Small intestine (tissue), 7 donors: ENCODE data around the gene NET1. TPM values are rescaled to one million over a fixed set of nuclear protein-coding genes. Genes with fewer than 3 reads are reported as not detected.

Experiments used
- DNase-seq, 2 donors: peaks; one replicate each; pipeline versions ENCODE4 v3.0.0 to v3.0.0-alpha.2; 2013
- FAIRE-seq: peaks from 2 replicates; lab custom pipeline; 2012; peaks lifted over from hg19 to GRCh38; lab: Jason Lieb, UNC
- H3K27ac ChIP-seq, 3 donors: one replicate each; pipeline ENCODE4 v1.5.1; 2013; ENCODE audit warnings: low read length in 2 of 3, mild to moderate bottlenecking in 2 of 3, control low read depth in 1 of 3, inconsistent platforms in 1 of 3, low read depth in 1 of 3, moderate library complexity in 1 of 3
- H3K27me3 ChIP-seq, 3 donors: one replicate each; pipeline ENCODE4 v1.6.1; 2013; ENCODE audit warnings: low read length in 3 of 3, inconsistent platforms in 1 of 3; ENCODE audit not compliant: control insufficient read depth in 3 of 3, insufficient read depth in 3 of 3
- H3K36me3 ChIP-seq, 3 donors: one replicate each; pipeline ENCODE4 v1.6.1; 2013; ENCODE audit warnings: low read length in 3 of 3, inconsistent platforms in 1 of 3, low read depth in 1 of 3, mild to moderate bottlenecking in 1 of 3, moderate library complexity in 1 of 3; ENCODE audit not compliant: control insufficient read depth in 3 of 3, insufficient read depth in 2 of 3
- H3K4me1 ChIP-seq, 3 donors: one replicate each; pipeline ENCODE4 v1.6.1; 2013; ENCODE audit warnings: low read length in 2 of 3, inconsistent platforms in 1 of 3, low read depth in 1 of 3, mild to moderate bottlenecking in 1 of 3, moderate library complexity in 1 of 3; ENCODE audit not compliant: control insufficient read depth in 3 of 3, insufficient read depth in 2 of 3
- H3K4me3 ChIP-seq, 3 donors: one replicate each; pipeline ENCODE4 v1.5.1; 2013; ENCODE audit warnings: low read length in 3 of 3, control low read depth in 1 of 3, inconsistent platforms in 1 of 3, low read depth in 1 of 3, mild to moderate bottlenecking in 1 of 3, moderate library complexity in 1 of 3
- H3K9me3 ChIP-seq, 2 donors: one replicate each; pipeline ENCODE4 v1.6.1; 2013; ENCODE audit warnings: low read depth in 1 of 2, low read length in 1 of 2; ENCODE audit not compliant: control insufficient read depth in 2 of 2, insufficient read depth in 1 of 2
- WGBS, 3 donors: extraction: QIAGEN DNeasy Blood & Tissue Kit; methylation state at CpG; one replicate each; pipeline ENCODE4 v1.1.7; 2013; 5-methylcytosine and 5-hydroxymethylcytosine counted together
- polyA plus RNA-seq, 4 donors: library from polyadenylated mRNA; stranded (reverse) in 3 of 4; unstranded in 1 of 4; fragments of 200-250 nt in 3 of 4; fragments of 120-200 nt in 1 of 4; gene quantifications; one replicate each; pipeline versions ENCODE4 v1.2.1 to v1.2.3, GENCODE V29; 2013
- donor health status: healthy with polysubstance abuse.
- donor health status: control.
- donor health status: control.
- donor health status: Bipolar disorder and iron deficiency.
- donor health status: healthy.

The NET1 gene
- polyA plus RNA-seq, 4 donors, result 58.0 to 187 (median 140) TPM

DNA sequence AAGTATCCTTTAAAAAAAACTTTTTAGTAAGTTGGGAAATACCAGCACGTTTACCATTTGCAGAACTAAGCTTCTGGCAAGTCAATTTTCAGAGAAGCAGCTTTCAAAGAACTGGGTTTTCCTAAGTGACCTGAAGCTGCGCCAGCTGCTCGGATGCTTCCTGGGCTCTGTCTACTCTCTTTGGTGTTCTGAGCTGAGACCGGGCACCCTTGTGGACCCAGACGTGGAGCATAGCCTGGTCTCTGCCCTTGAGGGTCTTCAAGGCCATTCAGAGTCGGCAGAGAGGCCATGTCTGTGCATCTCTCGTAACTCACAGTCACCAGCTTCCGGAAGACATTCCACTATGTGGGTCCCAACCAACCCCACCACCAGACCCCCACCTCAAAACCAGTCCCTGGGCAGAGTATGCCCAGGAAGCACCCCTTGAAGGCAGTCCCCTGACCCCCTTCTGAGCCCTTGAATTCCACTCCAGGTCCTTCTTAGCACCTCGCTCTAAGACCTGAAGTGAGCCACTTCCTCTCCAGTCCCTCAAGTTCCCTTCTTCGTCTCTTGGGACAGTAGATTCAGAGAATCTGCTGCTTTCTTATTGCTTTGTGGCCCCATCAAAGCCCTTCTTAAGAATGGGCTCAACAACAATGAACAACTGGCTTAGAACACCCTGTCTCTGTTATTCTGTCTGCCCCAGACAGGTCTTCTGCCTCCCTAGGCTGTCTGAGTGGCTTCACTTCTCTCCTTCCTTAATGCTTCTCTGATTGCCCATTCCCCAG is 78.5 kb downstream of the NET1 start:
- FAIRE-seq, result no peak
- no peaks in the 10 kb centered on the region for H3K36me3 ChIP-seq

DNA sequence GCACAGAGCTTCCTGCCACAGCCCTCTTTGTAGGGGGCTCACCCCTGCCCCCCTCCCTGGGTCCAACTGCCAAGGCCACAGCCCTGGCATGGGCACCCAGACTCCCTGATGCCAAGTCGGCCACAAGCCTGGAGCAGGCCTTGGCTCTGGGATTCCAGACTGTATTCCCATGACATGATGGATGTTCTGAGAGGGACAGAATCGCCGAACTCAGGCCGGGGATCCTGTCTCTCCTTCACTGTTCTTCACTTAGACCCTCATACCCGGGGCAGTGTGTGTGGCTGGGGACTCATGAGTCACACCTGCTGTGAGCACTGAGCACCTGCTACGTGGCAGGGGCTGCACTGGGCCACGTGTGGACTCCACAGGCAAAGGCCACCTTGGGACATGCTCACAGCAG is 79.1 kb downstream of the NET1 start:
- no peak overlapping the region for H3K4me3 ChIP-seq
- no peaks in the 10 kb centered on the region for H3K36me3 ChIP-seq
- FAIRE-seq (no peak), DNase-seq (no peak)
- WGBS, 3 donors, result 82 to 92% (median 90%) methylated on average over 7 of the region's 7 CpGs
- peaks cover 0 to 37% (median 0%) of the 10 kb centered on the region in 3 donors for H3K4me1 ChIP-seq
- no peak overlapping the region for H3K27ac ChIP-seq
- H3K27me3 ChIP-seq, result no peaks in the 10 kb centered on the region
- peaks cover 0 to 13% of the 10 kb centered on the region in 2 donors for H3K9me3 ChIP-seq

More for the DNA sequence above, 78.5 kb downstream of the NET1 start:
- H3K4me1 ChIP-seq, result peaks cover 0 to 37% (median 0%) of the 10 kb centered on the region in 3 donors
- no peak overlapping the region for H3K27ac ChIP-seq
- DNase-seq, result no peak
- 85 to 93% (median 85%) methylated on average over 10 of the region's 10 CpGs for WGBS, 3 donors
- H3K9me3 ChIP-seq, result peaks cover 0 to 13% of the 10 kb centered on the region in 2 donors
- H3K4me3 ChIP-seq, result no peak overlapping the region
- H3K27me3 ChIP-seq, result no peaks in the 10 kb centered on the region

DNA sequence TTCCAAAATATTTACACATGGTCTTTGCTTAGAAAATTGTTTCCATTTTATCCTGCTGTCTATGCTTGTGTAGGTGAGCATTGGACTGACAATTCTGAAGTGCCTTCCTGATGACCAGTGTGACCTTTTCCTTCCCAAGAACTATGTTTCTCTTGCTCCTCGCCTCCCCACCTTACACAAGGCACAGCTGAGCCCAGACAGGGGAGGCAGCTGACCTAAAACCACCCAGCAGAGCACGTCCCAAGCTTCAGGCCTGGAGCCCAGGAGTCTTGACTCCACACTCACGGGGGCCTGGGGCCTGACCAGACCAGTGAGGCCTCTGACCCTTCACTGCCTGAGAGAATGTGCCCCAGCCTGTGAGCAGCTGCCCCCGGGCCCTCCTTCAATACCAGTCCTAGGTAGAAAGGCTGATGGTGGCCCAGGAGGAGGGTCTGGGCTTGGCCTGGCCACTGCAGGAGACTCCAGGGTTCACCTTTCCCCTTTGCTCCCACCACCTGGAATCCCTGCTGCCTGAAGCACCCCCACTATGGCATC is 80.0 kb downstream of the NET1 start:
- Histone ChIP-seq H3K27ac (no peak overlapping the region), H3K9me3 (peaks cover 0 to 13% of the 10 kb centered on the region in 2 donors), H3K36me3 (no peaks in the 10 kb centered on the region), H3K4me1 (peaks cover 0 to 29% (median 0%) of the 10 kb centered on the region in 3 donors), H3K4me3 (no peak overlapping the region), H3K27me3 (no peaks in the 10 kb centered on the region)
- FAIRE-seq (no peak), DNase-seq (no peak)
- 85 to 97% (median 93%) methylated on average over 4 of the region's 4 CpGs for WGBS, 3 donors

DNA sequence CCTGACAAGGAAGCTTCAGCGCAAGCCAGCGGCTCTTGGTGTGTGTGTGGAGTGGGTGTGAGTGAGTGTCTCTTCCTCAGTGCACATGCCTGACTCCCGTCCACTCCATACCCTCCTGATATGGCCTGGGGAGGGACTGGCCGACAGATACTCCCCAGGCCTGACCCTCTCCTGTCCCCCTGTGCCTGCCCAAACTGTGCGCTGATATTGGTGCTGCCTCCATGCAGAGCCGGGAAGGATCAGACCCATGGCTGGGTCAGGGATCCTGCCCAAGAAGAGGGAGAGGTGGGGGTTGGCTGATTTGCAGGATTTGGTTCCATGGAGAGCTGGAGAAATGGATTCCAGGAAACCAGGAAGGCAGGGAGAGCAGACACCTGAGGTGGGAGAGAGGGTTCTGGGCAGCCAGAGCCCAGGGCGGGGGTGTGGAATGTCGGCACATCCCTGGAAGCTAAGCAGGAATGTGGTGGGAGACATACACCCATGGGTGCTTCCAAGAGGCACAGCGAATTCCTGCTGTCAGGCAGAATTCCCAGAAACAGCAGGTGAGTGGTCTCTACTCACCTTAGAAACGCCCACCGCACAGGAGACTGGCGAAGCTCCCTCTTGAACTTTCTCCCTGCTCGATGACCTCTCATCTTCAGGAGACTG is 80.7 kb downstream of the NET1 start:
- Histone ChIP-seq H3K4me3 (no peak overlapping the region), H3K4me1 (peaks cover 0 to 23% (median 0%) of the 10 kb centered on the region in 3 donors), H3K9me3 (peaks cover 0 to 13% of the 10 kb centered on the region in 2 donors), H3K27me3 (no peaks in the 10 kb centered on the region), H3K36me3 (no peaks in the 10 kb centered on the region), H3K27ac (no peak overlapping the region)
- FAIRE-seq (no peak), DNase-seq (no peak)
- whole genome bisulfite sequencing, 3 donors, result 92% methylated on average over 12 to 13 of the region's 13 CpGs

DNA sequence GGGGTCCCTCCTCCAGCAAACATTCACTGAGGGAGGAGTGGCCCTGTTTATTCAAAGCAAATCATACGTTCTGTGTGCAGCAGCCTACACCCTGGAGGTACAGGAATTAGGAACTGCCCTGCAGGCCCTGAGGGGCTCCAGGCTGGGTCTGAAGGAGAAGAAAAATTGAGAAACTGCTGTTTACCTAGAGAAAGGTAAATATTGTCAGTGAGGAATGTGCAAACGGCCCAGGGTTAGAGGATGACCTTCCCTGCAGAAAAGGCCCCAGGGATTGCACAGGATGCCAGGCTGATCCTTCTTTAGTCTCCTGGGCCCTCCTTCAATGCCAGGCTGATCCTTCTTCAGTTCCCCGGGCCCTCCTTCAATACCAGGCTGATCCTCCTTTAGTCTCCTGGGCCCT is 81.3 kb downstream of the NET1 start:
- Histone ChIP-seq H3K27me3 (no peaks in the 10 kb centered on the region), H3K27ac (no peak overlapping the region), H3K4me3 (no peak overlapping the region), H3K36me3 (no peaks in the 10 kb centered on the region), H3K9me3 (peaks cover 0 to 13% of the 10 kb centered on the region in 2 donors), H3K4me1 (peaks cover 0 to 17% (median 0%) of the 10 kb centered on the region in 3 donors)
- FAIRE-seq (no peak), DNase-seq (no peak)
- 55 to 69% (median 58%) methylated on average over 3 of the region's 3 CpGs for WGBS, 3 donors

DNA sequence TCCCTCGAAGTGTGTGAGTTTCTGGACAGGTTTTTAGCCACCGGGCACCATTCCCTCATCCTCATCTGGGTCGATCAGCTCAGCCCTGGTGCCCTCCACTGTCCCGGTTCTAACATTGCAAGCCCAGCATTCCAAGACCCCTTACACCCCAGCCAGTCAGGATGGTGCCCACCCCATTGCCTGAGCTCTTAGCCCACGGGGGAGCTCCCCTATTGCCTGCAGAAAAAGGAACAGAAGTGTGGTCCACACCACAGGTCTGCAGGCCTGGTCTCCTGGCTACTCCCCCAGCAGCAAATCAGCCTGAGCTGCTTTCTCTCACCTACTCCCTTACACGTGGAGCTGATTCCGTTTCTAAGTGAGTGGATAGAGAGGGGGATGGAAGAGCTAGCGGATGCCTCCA is 82.3 kb downstream of the NET1 start:
- WGBS, 3 donors, result 82 to 85% (median 83%) methylated on average over 8 of the region's 8 CpGs
- no peak for DNase-seq
- Histone ChIP-seq H3K4me3 (no peak overlapping the region), H3K27me3 (no peaks in the 10 kb centered on the region), H3K4me1 (peaks cover 0 to 9% (median 0%) of the 10 kb centered on the region in 3 donors), H3K9me3 (peaks cover 0 to 13% of the 10 kb centered on the region in 2 donors), H3K27ac (no peak overlapping the region), H3K36me3 (no peaks in the 10 kb centered on the region)
- FAIRE-seq, result no peak

DNA sequence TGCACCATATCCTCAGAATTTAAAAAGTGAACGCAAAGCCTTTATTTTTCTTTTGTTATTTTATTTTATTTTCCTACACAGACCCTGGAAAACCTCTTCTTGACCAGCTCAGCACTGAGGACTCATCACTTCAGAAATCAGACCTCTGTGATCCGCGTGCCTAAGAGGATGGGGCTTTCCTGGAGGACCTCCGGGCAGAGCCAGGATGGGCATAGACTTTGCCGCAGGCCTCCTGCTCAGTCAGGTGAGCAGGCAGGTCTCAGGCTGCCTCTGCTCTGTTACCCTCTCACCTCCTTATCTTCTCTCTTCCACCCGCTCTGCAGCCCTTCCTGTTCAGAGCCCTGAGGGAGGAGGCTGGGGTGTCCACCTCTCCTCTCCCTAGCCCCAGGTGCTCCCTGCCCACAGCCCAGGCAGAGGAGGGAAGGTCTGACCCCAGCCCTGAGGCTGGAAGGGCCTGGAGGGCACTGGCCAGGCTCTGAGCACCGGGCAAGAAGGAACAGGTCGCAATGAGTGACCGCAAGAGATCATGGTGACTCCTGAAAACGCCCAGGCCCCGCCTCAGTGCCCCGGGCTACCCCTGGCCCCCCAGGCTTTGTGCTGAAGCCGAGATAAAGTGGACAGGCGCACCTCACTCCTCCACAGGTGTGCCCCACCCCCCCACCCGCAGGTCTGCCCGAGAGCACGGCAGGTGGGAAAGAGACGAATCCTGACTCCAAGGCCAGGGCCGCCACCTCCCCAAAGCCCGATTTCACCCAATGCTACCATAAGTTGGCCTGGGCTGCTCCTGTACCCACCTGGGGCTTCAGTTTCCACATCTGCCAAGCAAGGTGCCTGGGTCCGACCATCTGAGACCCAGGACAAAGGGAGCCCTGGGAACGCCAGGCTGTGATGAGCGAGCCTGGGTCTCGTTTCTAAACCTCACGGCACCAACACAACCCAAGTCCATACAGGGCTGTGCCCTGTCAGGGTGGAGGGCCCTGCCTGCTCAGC is 84.2 kb downstream of the NET1 start:
- Histone ChIP-seq H3K4me1 (peaks cover 0 to 15% (median 0%) of the 10 kb centered on the region in 3 donors), H3K27ac (no peak overlapping the region), H3K9me3 (peaks cover 0 to 12% of the 10 kb centered on the region in 2 donors), H3K4me3 (no peak overlapping the region), H3K27me3 (no peaks in the 10 kb centered on the region), H3K36me3 (no peaks in the 10 kb centered on the region)
- 74 to 85% (median 79%) methylated on average over 21 to 25 of the region's 25 CpGs for WGBS, 3 donors
- no peak for DNase-seq
- FAIRE-seq, result no peak
